Transverse colon (tissue), 4 donors: ENCODE measurements around the gene NUDT22. TPM values are rescaled to one million over a fixed set of nuclear protein-coding genes. Genes with fewer than 3 reads are reported as not detected.

Experiments
- DNase-seq: peaks from one replicate; pipeline ENCODE4 v3.0.0-alpha.2; 2019
- H3K27ac ChIP-seq, 4 donors: fragments of 200-600 bp; sonication (generic); 2 replicates each; pipeline ENCODE4 v1.5.1; 2016 to 2018; ENCODE audit warnings: inconsistent platforms in 4 of 4
- H3K27me3 ChIP-seq: fragments of 200-600 bp; sonication (generic); 2 replicates; pipeline ENCODE4 v1.5.1; 2017; ENCODE audit warnings: inconsistent platforms
- H3K36me3 ChIP-seq, 4 donors: fragments of 200-600 bp; sonication (generic); 2 replicates each; pipeline ENCODE4 v1.5.1; 2017 to 2019; ENCODE audit warnings: inconsistent platforms in 4 of 4
- H3K4me1 ChIP-seq, 4 donors: fragments of 200-600 bp; sonication (generic); 2 replicates each; pipeline ENCODE4 v1.5.1; 2017 to 2020; ENCODE audit warnings: inconsistent platforms in 4 of 4
- H3K4me3 ChIP-seq, 4 donors: fragments of 200-600 bp; sonication (generic); 1 replicate in 1 of 4; 2 replicates in 3 of 4; pipeline versions ENCODE4 v1.5.1 to v1.6.1; 2017 to 2019; ENCODE audit warnings: inconsistent platforms in 4 of 4
- H3K9me3 ChIP-seq, 2 donors: fragments of 200-600 bp; sonication (generic); 2 replicates each; pipeline ENCODE4 v1.5.1; 2017 to 2019; ENCODE audit warnings: inconsistent platforms in 2 of 2
- EP300 ChIP-seq: sonication (generic); formaldehyde crosslinking; IDR thresholded peaks from one replicate; pipeline ENCODE4 v1.6.1; 2017; ENCODE audit warnings: antibody characterized with exemption, low read depth
- POLR2A ChIP-seq: fragments of 450-650 bp; IDR thresholded peaks from one replicate; pipeline ENCODE4 v1.6.1; 2016; ENCODE audit warnings: antibody characterized with exemption, mild to moderate bottlenecking, moderate library complexity
- POLR2AphosphoS5 ChIP-seq, 3 donors: sonication (generic); formaldehyde crosslinking; IDR thresholded peaks; one replicate each; pipeline ENCODE4 v1.6.1; 2016; ENCODE audit warnings: antibody characterized with exemption in 3 of 3
- WGBS, 2 donors: methylation state at CpG; one replicate each; pipeline ENCODE4 v1.1.5; 2018; ENCODE audit warnings: low coverage in 1 of 2; 5-methylcytosine and 5-hydroxymethylcytosine counted together
- in situ Hi-C, 4 donors: fragments of 200-750 bp; cut with MboI; loops; one replicate each; pipeline versions ENCODE4 v1.15.0 to v1.15.1; 2017; ENCODE audit warnings: low sequenced_read_pairs in 3 of 4, low pct_ligation_motif_present in 1 of 4, low pct_unique_long_range_greater_than_20kb in 1 of 4
- intact Hi-C: fragments of 100-400 bp; cut with DNase I; formaldehyde crosslinking; loops from one replicate; pipeline ENCODE4 v1.15.1; 2023; ENCODE audit warnings: low total_unique reads
- total RNA-seq, 4 donors: library from RNA; depleted of rRNA; stranded (reverse); fragments of >200 nt; gene quantifications; one replicate each; pipeline ENCODE4 v1.1.0, GENCODE V29; 2016
- TF ChIP-seq, protein P1 (sequence below), 5 experiments: fragments of 200-600 bp in 3 of 5; fragments of 450-650 bp in 2 of 5; sonication (generic) in 3 of 5; IDR thresholded peaks; 1 replicate in 2 of 5; 2 replicates in 3 of 5; pipeline ENCODE4 v1.5.1; 2016 to 2017; ENCODE audit warnings: antibody characterized with exemption in 5 of 5, inconsistent platforms in 3 of 5, mild to moderate bottlenecking in 2 of 5, moderate library complexity in 1 of 5

NUDT22 gene
- total RNA-seq, 4 donors from 2014 or later, result 84.0 to 215 (median 127) TPM

GRCh38 chr11:64218628-64219353 lies 7.3 kb upstream of the NUDT22 start:
- Histone ChIP-seq H3K9me3 (no peaks in the 10 kb centered on the region), H3K36me3 (peaks cover 0 to 5% (median 0%) of the 10 kb centered on the region in 4 donors), H3K4me3 (no peak overlapping the region), H3K27ac (no peak overlapping the region), H3K27me3 (no peaks in the 10 kb centered on the region), H3K4me1 (no peaks in the 10 kb centered on the region)
- intact Hi-C loops (no loop called here), in situ Hi-C loops (no loop called here)
- DNase-seq, result no peak
- no peak for TF ChIP-seq POLR2AphosphoS5 (IDR thresholded peaks at IDR 0.05)
- TF ChIP-seq EP300, result no peak
- TF ChIP-seq POLR2A, result no peak
- TF ChIP-seq, protein P1, sequence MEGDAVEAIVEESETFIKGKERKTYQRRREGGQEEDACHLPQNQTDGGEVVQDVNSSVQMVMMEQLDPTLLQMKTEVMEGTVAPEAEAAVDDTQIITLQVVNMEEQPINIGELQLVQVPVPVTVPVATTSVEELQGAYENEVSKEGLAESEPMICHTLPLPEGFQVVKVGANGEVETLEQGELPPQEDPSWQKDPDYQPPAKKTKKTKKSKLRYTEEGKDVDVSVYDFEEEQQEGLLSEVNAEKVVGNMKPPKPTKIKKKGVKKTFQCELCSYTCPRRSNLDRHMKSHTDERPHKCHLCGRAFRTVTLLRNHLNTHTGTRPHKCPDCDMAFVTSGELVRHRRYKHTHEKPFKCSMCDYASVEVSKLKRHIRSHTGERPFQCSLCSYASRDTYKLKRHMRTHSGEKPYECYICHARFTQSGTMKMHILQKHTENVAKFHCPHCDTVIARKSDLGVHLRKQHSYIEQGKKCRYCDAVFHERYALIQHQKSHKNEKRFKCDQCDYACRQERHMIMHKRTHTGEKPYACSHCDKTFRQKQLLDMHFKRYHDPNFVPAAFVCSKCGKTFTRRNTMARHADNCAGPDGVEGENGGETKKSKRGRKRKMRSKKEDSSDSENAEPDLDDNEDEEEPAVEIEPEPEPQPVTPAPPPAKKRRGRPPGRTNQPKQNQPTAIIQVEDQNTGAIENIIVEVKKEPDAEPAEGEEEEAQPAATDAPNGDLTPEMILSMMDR (IDR thresholded peaks at IDR 0.05), result no peak
- 66 to 87% methylated on average over 2 to 4 of the region's 11 CpGs for WGBS, 2 donors

GRCh38 chr11:64219354-64219684 lies 6.8 kb upstream of the NUDT22 start:
- intact Hi-C loops (no loop called here), in situ Hi-C loops (no loop called here)
- H3K27me3 ChIP-seq, result no peaks in the 10 kb centered on the region
- no peaks in the 10 kb centered on the region for H3K9me3 ChIP-seq
- no peaks in the 10 kb centered on the region for H3K4me1 ChIP-seq
- H3K36me3 ChIP-seq, result peaks cover 0 to 5% (median 0%) of the 10 kb centered on the region in 4 donors
- H3K27ac ChIP-seq, result no peak overlapping the region
- TF ChIP-seq POLR2AphosphoS5 (IDR thresholded peaks at IDR 0.05) (no peak), POLR2A (no peak), EP300 (no peak)
- TF ChIP-seq, protein P1 (IDR thresholded peaks at IDR 0.05), result no peak
- WGBS, 2 donors, result 93% methylated on average over 6 of the region's 7 CpGs; no CpG with 5 or more reads in 1 of the 2 donors
- no peak for DNase-seq
- no peak overlapping the region for H3K4me3 ChIP-seq

GRCh38 chr11:64219755-64220154 lies 6.3 kb upstream of the NUDT22 start:
- in situ Hi-C loops (no loop called here), intact Hi-C loops (no loop called here)
- no peak for DNase-seq
- no peak overlapping the region for H3K27ac ChIP-seq
- 88% methylated on average over 10 of the region's 10 CpGs; no CpG with 5 or more reads in 1 of the 2 donors for WGBS, 2 donors
- no peaks in the 10 kb centered on the region for H3K9me3 ChIP-seq
- TF ChIP-seq, protein P1 (IDR thresholded peaks at IDR 0.05), result no peak
- no peak for TF ChIP-seq EP300
- TF ChIP-seq POLR2A, result no peak
- no peak for TF ChIP-seq POLR2AphosphoS5 (IDR thresholded peaks at IDR 0.05)
- H3K27me3 ChIP-seq, result no peaks in the 10 kb centered on the region
- no peak overlapping the region for H3K4me3 ChIP-seq
- peaks cover under 1 to 3% (median 1%) of the 10 kb centered on the region in 4 donors for H3K4me1 ChIP-seq
- H3K36me3 ChIP-seq, result peaks cover 0 to 5% (median 0%) of the 10 kb centered on the region in 4 donors

DNA sequence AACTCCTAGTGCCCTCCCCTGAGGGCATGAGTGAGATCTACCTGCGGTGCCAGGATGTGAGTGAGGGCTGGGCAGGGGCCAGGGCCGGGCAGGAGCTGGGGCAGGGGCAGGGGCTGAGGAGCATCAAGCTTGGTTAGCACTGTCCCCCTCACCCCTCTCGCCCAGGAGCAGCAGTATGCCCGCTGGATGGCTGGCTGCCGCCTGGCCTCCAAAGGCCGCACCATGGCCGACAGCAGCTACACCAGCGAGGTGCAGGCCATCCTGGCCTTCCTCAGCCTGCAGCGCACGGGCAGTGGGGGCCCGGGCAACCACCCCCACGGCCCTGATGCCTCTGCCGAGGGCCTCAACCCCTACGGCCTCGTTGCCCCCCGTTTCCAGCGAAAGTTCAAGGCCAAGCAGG lies 5.8 kb upstream of the NUDT22 start:
- Histone ChIP-seq H3K27me3 (no peaks in the 10 kb centered on the region), H3K9me3 (no peaks in the 10 kb centered on the region), H3K36me3 (peaks cover 0 to 3% (median 0%) of the 10 kb centered on the region in 4 donors), H3K4me3 (no peak overlapping the region), H3K4me1 (peaks cover 5 to 8% (median 6%) of the 10 kb centered on the region in 4 donors), H3K27ac (no peak overlapping the region)
- intact Hi-C loops (no loop called here), in situ Hi-C loops (no loop called here)
- no peak for DNase-seq
- TF ChIP-seq, protein P1 (IDR thresholded peaks at IDR 0.05), result no peak
- no peak for TF ChIP-seq POLR2A
- TF ChIP-seq POLR2AphosphoS5 (IDR thresholded peaks at IDR 0.05), result no peak
- no peak for TF ChIP-seq EP300
- WGBS, 2 donors, result 95% methylated on average over 13 of the region's 17 CpGs; no CpG with 5 or more reads in 1 of the 2 donors
